Natural killer cell (primary cell): ENCODE measurements around the gene ELAVL1. TPM values are rescaled to one million over a fixed set of nuclear protein-coding genes. Genes with fewer than 3 reads are reported as not detected.

Source experiments
- ATAC-seq, 3 donors: fragments of 150-1000 bp in 2 of 3; fragments of 200-7000 bp in 1 of 3; cut with Tn5 transposase; 1 replicate in 1 of 3; 2 replicates in 2 of 3; pipeline ENCODE4 v1.10.0; 2021; ENCODE audit warnings: mild to moderate bottlenecking in 2 of 3, moderate library complexity in 2 of 3
- DNase-seq, 2 donors: peaks; one replicate each; pipeline versions ENCODE4 v3.0.0 to v3.0.0-alpha.2; 2013 to 2021; ENCODE audit warnings: mixed read lengths in 1 of 2
- H3K27ac ChIP-seq: one replicate; pipeline ENCODE4 v1.5.1; 2013; ENCODE audit warnings: mild to moderate bottlenecking, low read length
- H3K27me3 ChIP-seq: one replicate; pipeline ENCODE4 v1.6.1; 2013; ENCODE audit warnings: low read length; ENCODE audit not compliant: control insufficient read depth, insufficient read depth
- H3K36me3 ChIP-seq: one replicate; pipeline ENCODE4 v1.6.1; 2013; ENCODE audit warnings: low read length; ENCODE audit not compliant: control insufficient read depth, insufficient read depth
- H3K4me1 ChIP-seq: one replicate; pipeline ENCODE4 v1.6.1; 2013; ENCODE audit warnings: low read length; ENCODE audit not compliant: control insufficient read depth, insufficient read depth
- H3K4me3 ChIP-seq: one replicate; pipeline ENCODE4 v1.5.1; 2013; ENCODE audit warnings: low read length
- H3K9me3 ChIP-seq: one replicate; pipeline ENCODE4 v1.6.1; 2013; ENCODE audit warnings: low read length; ENCODE audit not compliant: control insufficient read depth, insufficient read depth
- H3K27ac Mint-ChIP-seq, 2 donors: one replicate each; pipeline ENCODE4 v1.8.0; 2022; ENCODE audit warnings: mild to moderate bottlenecking in 2 of 2, mixed read lengths in 2 of 2, moderate library complexity in 1 of 2
- H3K27me3 Mint-ChIP-seq, 2 donors: one replicate each; pipeline ENCODE4 v1.8.0; 2022; ENCODE audit warnings: low read depth in 2 of 2, mixed read lengths in 2 of 2
- H3K36me3 Mint-ChIP-seq: one replicate; pipeline ENCODE4 v1.8.0; 2022; ENCODE audit warnings: mixed read lengths
- H3K4me1 Mint-ChIP-seq, 2 donors: one replicate each; pipeline ENCODE4 v1.8.0; 2022; ENCODE audit warnings: mixed read lengths in 2 of 2
- H3K4me3 Mint-ChIP-seq: one replicate; pipeline ENCODE4 v1.8.0; 2022; ENCODE audit warnings: mild to moderate bottlenecking, moderate library complexity, mixed read lengths
- H3K9me3 Mint-ChIP-seq, 2 donors: one replicate each; pipeline ENCODE4 v1.8.0; 2022; ENCODE audit warnings: mixed read lengths in 2 of 2
- WGBS: methylation state at CpG from one replicate; pipeline ENCODE4 v1.1.7; 2013; ENCODE audit warnings: missing lambda C conversion rate; ENCODE audit not compliant: insufficient coverage; 5-methylcytosine and 5-hydroxymethylcytosine counted together
- intact Hi-C: fragments of 100-400 bp; cut with micrococcal nuclease; formaldehyde crosslinking; loops from one replicate; pipeline ENCODE4 v1.14.2; 2022
- total RNA-seq, 4 donors: library from RNA; stranded (reverse); fragments of 120-200 nt in 1 of 4; gene quantifications; one replicate each; pipeline versions ENCODE4 v1.2.3 to v1.2.4, GENCODE V29; 2013 to 2022
- TF ChIP-seq, protein P1 (sequence below): fragments of 200-600 bp; IDR thresholded peaks from one replicate; pipeline ENCODE4 v1.8.0; 2022; ENCODE audit warnings: antibody characterized with exemption

The ELAVL1 gene
- total RNA-seq, 3 donors from 2014 or later (not counting 1 experiment from before 2014, with no cell fraction given): 36.9 to 43.9 (median 43.8) TPM

DNA sequence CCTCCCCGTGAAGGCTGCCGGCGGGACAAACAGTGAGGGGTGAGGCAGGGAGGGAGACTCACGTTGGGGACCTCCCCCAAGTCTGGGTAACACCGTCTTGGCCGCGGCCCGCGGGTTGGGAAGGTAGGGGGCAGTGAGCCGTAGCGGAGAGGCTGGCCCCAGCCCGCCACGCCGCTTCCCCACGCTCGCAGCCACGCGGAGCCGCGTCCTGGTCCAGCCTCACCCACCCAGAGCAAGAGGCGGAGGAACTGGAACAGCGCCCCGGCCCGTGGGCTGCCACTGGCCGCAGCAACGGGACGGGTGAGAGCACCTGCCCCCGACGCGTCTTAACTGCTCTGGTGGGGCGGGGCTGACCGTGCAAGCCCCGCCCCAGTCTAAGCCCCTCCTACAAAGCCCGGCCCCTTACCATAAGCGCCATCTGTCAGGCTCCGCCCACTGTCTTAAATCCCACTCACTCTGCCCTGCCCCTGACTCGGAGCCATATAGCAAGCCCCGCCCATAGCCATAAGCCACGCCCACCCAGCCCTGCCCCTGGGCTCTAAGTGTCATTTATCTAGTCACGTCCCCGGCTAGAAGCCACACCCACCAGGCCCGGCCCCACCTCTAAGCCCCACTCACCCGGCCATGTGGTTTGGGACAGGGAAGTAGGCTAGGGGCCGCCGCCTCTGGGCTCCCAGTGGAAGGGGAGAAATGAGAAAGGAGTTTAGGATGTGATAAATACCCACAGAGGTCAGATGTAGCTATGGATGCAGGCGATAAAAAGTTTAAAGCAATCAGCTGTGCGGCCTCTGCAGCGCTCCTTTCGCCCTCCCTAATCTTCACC lies 45.0 kb upstream of the ELAVL1 start:
- 7% methylated on average over 45 of the region's 49 CpGs for WGBS
- Histone ChIP-seq H3K4me1 (peaks cover 26% of the 10 kb centered on the region), H3K9me3 (no peaks in the 10 kb centered on the region), H3K4me3 (peak overlapping the region; percentile 38), H3K27ac (no peak overlapping the region), H3K36me3 (no peaks in the 10 kb centered on the region), H3K27me3 (no peaks in the 10 kb centered on the region)
- Mint-ChIP-seq H3K36me3 (no peaks in the 10 kb centered on the region), H3K9me3 (no peaks in the 10 kb centered on the region), H3K4me1 (peaks cover 7 to 24% of the 10 kb centered on the region in 2 donors), H3K4me3 (peak overlapping the region; percentile 68), H3K27ac (peak overlapping the region in 1 of 2 donors; percentile 68), H3K27me3 (no peaks in the 10 kb centered on the region)
- ATAC-seq: peak; percentile 96 to 98 (median 97)
- TF ChIP-seq, protein P1, sequence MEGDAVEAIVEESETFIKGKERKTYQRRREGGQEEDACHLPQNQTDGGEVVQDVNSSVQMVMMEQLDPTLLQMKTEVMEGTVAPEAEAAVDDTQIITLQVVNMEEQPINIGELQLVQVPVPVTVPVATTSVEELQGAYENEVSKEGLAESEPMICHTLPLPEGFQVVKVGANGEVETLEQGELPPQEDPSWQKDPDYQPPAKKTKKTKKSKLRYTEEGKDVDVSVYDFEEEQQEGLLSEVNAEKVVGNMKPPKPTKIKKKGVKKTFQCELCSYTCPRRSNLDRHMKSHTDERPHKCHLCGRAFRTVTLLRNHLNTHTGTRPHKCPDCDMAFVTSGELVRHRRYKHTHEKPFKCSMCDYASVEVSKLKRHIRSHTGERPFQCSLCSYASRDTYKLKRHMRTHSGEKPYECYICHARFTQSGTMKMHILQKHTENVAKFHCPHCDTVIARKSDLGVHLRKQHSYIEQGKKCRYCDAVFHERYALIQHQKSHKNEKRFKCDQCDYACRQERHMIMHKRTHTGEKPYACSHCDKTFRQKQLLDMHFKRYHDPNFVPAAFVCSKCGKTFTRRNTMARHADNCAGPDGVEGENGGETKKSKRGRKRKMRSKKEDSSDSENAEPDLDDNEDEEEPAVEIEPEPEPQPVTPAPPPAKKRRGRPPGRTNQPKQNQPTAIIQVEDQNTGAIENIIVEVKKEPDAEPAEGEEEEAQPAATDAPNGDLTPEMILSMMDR: no peak
- intact Hi-C loops: no loop called here
- peak; percentile 83 to 92 for DNase-seq

DNA sequence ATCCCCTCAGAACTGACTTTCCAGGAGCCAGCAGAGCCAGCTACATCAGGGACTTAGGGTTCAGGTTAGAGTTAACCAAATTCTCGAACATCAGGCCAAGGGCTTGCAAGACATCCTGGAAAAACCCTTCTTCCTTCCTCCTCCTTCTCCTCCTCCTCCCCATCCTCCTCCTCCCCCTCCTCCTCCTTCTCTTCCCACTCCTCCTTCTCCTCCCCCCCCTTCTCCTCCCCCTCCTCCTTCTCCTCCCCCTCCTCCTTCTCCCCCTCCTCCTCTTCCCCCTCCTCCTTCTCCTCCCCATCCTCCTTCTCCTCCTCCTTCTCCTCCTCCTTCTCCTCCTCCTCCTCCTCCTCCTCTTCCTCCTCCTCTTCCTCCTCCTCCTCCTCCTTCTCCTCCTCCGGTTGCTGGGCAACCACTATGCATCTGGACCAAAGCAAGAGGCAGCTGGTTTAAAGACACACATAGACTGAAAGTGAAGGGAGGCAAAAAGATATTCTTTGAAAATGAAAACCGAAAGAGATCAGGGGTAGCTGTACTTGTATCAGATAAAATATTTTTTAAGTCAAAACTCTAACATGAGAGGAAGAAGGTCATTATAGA lies 41.2 kb upstream of the ELAVL1 start:
- H3K9me3 ChIP-seq: no peaks in the 10 kb centered on the region
- H3K4me1 ChIP-seq: peaks cover 18% of the 10 kb centered on the region
- no peaks in the 10 kb centered on the region for H3K27me3 ChIP-seq
- H3K27ac Mint-ChIP-seq: no peak overlapping the region
- H3K4me1 Mint-ChIP-seq: peaks cover 0 to 12% of the 10 kb centered on the region in 2 donors
- H3K36me3 ChIP-seq: no peaks in the 10 kb centered on the region
- no peak for DNase-seq
- H3K9me3 Mint-ChIP-seq: no peaks in the 10 kb centered on the region
- no peaks in the 10 kb centered on the region for H3K36me3 Mint-ChIP-seq
- H3K27me3 Mint-ChIP-seq: no peaks in the 10 kb centered on the region
- intact Hi-C loops: no loop called here
- H3K27ac ChIP-seq: no peak overlapping the region
- no peak for ATAC-seq
- no peak overlapping the region for H3K4me3 Mint-ChIP-seq
- 67% methylated on average over 1 of the region's 3 CpGs for WGBS
- H3K4me3 ChIP-seq: no peak overlapping the region
- TF ChIP-seq, protein P1: no peak

DNA sequence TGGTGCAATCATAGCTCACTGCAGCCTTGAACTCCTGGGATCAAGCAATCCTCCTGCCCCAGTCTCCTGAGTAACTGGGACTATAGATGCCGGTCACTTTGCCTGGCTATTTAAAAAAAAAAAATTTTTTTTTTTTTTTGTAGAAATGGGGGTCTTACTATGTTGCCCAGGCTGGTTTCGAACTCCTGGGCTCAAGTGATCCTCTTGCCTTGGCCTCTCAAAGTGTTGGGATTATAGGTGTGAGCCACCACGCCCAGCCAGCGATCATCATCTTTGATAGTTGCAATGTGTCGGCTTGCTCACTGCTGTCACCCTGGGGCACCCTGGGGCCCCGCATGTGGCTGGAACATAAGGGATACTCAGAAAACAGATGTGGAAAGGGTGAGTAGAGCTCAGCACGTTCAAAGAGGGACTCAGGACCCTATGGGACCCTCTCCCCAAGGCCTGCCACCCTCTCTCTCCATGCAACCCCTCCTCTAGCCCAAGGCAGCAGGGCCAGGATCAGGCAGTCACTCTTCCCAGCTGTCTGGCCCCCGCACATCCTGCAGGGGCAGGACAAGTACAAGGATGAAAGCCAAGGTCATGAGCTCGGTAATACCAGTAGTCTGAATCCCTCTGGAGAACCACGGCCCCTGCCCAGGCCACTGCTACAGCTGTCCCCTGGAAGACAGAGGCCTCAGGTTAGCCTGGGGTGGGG lies 40.6 kb upstream of the ELAVL1 start:
- intact Hi-C loops: no loop called here
- peaks cover 0 to 11% of the 10 kb centered on the region in 2 donors for H3K4me1 Mint-ChIP-seq
- H3K27me3 Mint-ChIP-seq: no peaks in the 10 kb centered on the region
- 87% methylated on average over 9 of the region's 10 CpGs for WGBS
- Histone ChIP-seq H3K9me3 (no peaks in the 10 kb centered on the region), H3K4me3 (no peak overlapping the region), H3K27ac (no peak overlapping the region), H3K27me3 (no peaks in the 10 kb centered on the region), H3K36me3 (no peaks in the 10 kb centered on the region), H3K4me1 (peaks cover 16% of the 10 kb centered on the region)
- no peaks in the 10 kb centered on the region for H3K36me3 Mint-ChIP-seq
- DNase-seq: no peak
- TF ChIP-seq, protein P1: no peak
- no peak overlapping the region for H3K4me3 Mint-ChIP-seq
- H3K9me3 Mint-ChIP-seq: no peaks in the 10 kb centered on the region
- no peak overlapping the region for H3K27ac Mint-ChIP-seq
- ATAC-seq: no peak
